Dermis microvascular lymphatic vessel endothelial cell (primary cell): ENCODE data around the gene ANXA2R. TPM values are rescaled to one million over a fixed set of nuclear protein-coding genes. Genes with fewer than 3 reads are reported as not detected.
A peak's percentile ranks its signal among the peaks of the same experiment; 100 is the strongest.

Experiments used
- DNase-seq, 2 donors: peaks; one replicate each; pipeline versions ENCODE4 v3.0.0 to v3.0.0-alpha.2; 2010; ENCODE audit warnings: low read depth in 2 of 2
- total RNA-seq: library from RNA; depleted of rRNA; stranded (reverse); fragments of >200 nt; gene quantifications from 2 replicates; pipeline ENCODE4 v1.2.1, GENCODE V29; 2014

The ANXA2R gene
- total RNA-seq, 1 donor from 2014 or later = 6.0 TPM

- DNase-seq = no peak
These were observed 38.4 kb downstream of the ANXA2R start for GRCh38 chr5:43001748-43002147.

DNA sequence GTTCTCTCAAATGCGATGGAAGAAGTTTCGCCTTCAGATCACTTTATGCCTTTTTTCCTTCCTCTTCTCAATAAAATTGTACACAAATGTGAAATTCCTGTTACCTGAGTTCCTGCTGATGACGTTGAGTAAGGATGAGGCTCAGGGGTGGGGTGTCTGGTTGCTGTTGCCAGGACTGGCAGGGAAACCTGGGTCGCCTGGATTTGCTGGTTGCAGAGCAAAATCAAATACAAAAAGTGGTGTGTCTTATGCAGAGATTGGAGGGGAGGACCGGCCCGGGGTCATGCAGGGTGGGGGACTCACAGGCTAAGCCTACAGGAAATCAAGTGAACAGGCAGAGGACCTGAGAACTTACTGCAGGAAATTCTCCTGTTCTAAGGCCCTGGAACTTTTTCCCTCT lies 39.2 kb downstream of the ANXA2R start:
- no peak for DNase-seq

DNA sequence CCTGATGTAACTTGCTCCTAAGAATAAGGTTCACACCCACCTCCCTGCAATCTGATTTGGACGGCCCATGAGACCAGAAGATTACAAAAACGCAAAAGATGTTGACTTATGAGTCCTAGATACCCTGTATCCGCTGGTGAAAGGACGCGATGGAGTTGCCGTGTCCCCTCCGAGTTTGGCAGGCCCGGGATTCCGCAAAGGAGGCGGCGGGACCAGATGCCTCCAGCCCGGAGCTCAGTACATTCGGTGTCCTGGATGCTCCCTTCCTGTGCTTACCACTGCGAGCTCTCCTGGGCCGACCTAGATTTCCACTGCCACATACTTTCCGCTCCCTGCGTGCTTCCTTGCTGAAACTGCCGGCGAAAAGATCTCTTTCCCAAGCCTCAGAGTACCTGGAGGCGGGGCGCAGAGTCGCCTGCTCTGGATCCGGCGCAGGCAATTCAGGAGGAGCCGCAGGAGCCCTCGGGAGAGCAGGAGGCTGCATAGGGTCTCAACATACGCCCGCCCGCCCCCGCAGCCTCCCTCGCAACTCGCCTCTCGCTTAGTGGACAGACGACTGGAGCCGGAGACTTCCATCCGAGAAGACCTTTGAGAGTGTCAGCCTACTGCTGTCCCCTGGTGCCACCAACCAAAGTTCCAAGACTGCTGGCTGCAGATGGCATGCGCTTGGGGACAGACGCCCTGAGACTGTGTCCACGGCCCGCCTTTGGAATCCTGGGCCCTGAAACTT lies 39.8 kb downstream of the ANXA2R start:
- DNase-seq = peak in 1 of 2 donors; percentile 48

DNA sequence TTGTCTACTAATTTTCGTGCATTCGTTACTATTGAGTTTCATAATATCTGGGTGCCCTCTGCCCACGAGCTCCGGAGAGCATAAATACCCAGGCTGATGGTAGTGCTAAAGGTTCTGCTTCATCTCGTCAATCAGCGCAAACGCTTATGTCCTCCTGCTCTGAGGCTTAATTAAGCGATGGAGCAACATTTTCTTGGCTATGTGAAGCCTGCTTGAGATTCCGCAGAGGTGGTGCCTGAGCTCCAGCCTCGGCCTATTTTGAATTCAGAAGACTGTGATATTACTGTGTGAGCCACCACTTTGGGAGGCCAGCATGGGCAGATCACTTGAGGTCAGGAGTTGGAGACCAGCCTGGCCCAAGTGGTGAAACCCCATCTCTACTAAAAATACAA lies 44.8 kb downstream of the ANXA2R start:
- DNase-seq = peak in 1 of 2 donors; percentile 33

DNA sequence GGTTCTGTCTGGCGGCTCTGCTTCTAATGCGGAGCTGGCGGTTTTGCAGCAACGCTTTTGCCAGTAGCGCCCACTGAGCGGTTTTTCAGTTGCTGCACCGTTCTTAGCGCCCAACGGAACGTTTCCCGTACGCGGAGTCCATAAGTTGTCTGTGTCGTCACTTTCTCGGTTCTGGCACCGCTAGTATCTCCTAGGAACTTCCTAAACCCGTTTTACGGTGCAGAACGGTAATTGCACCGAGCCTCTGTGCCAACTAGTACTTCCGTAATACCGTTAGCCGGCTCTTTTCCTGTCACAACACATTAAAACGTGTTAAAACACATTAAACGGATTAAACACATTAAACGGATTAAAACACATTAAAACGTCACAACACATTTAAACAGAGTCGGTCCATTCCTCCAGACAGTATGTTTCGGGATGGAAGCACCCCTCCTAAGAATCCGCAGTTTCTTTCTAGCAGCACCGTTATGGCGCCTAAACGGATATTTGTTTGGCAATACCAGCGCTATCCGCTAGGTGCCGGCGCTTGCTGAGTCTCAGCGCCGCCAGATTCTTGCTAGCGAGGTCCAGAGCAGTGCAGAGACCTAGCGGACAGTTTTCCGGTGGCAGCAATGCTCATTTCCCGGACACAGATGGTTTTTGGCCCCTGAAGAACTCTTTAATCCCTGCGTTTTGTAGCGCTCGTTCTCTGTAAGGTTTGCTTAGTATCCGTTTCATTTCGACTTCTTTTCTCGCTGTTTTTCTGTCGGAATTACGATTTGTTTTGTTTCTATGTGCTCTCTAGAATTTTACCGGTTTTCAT lies 45.4 kb downstream of the ANXA2R start:
- DNase-seq = peak; percentile 96 to 97

DNA sequence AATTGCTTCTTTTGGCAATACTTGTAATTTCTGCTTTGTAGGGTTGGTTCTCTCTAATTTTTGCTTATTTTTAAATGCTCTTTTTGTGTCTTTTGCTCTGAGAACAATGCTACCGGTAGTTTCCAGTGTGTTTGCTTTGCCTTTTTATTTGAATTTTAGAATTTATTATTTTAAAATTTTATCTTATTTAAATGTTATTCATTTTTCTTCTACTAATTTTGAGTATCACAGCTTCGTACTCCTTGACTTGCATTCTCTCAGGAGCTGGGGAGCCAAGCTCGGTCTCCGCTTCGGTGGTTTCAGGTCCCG lies 45.9 kb downstream of the ANXA2R start:
- DNase-seq = no peak

DNA sequence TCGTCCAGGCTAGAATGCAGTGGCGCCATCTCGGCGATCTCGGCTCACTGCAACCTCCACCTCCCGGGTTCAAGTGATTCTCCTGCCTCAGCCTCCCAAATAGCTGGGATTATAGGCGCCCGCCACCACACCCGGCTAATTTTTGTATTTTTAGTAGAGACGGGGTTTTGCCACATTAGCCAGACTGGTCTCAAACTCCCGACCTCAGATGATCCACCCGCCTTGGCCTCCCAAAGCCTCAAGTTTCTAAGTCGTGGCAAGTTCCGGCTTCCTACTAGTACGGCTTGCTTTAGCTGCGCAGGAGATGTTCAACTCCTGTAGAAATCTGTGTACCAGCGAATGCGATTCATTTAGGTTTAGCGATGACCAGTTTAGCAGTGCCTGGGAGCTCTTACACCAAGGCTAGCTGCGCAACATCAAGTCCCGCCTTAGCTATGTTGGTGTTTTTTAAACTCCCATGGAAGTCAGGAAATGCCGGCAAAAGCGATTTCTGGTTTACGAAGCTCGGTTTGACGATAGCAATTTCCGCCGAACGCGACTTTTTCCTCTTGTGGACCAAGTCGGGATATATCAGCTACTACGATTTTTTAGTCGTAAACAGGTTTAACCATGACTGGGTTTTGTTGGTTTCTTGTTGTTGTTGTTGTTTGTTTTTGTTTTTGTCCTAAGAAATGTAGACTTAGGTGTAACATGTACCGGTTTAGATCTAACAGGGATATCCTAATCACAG lies 46.4 kb downstream of the ANXA2R start:
- peak; percentile 88 to 92 for DNase-seq

DNA sequence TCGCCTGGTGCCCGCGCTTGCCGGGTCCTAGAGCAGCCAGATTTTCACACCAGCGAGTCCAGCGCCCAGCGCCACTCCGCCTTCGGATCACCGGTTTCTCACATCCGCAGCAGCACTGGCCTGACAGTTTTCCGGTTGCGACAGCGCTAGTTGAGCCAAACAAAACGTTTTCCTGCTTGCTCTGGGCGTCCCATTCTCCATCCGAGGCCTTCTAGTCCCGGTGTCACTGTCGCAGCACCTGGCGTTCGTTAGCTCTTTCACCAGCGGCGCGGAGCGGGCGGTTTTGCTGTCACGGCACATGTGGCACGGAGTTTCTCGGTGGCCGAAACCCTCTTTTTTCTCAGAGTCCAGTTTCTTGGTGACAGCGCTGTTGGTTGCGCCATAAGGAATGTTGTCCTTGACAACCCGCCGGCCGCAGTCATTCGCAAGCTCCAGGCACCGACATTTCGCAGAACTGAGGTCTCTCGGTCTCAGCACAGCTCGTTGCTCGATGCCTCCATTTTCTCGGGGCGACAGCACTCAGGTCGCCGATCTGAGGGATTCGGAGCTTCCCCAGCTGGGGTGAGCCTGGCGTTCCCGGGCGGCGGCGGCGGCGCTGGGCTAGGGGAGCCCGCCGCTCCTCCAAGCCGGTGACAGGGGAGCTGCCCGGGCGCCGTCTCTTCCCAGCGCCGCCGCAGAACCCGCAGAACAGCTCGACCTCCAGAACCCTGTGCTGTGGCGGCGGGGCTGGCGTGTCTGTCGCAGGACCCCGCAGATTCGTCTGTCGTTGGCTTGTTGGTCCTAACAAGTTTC lies 47.8 kb downstream of the ANXA2R start:
- peak; percentile 95 to 99 for DNase-seq

GRCh38 chr5:42991404-42992087 lies 48.6 kb downstream of the ANXA2R start:
- peak in 1 of 2 donors; percentile 53 for DNase-seq

- no peak for DNase-seq
These were observed 49.2 kb downstream of the ANXA2R start for GRCh38 chr5:42990892-42991291.

Other genes with a start within 250 kb of the ANXA2R start
- gene SELENOP, start 228.4 kb downstream of the ANXA2R start, total RNA-seq = 163 and 604 TPM in 2 replicates
- gene ZNF131, start 80.6 kb upstream of the ANXA2R start, total RNA-seq = 16.9 and 21.2 TPM in 2 replicates
- 0.13 TPM in 1 of 2 replicates, not detected in the other for gene NIM1K, start 151.9 kb upstream of the ANXA2R start, total RNA-seq